GM18951 (cell line): ENCODE measurements around the gene IRS1.

ENCODE experiments used
- POLR2A ChIP-seq: IDR thresholded peaks from 4 replicates; pipeline ENCODE4 v1.6.1; 2011; ENCODE audit warnings: mild to moderate bottlenecking; ENCODE audit not compliant: insufficient read length, insufficient read depth; ENCODE audit errors: extremely low read depth
- in situ Hi-C: fragments of 300-500 bp; cut with MboI; formaldehyde crosslinking; loops from one replicate; pipeline ENCODE4 v1.12.0; 2022; ENCODE audit warnings: low sequenced_read_pairs, mixed read lengths, inconsistent platforms; ENCODE audit not compliant: unreplicated experiment

IRS1 gene

DNA sequence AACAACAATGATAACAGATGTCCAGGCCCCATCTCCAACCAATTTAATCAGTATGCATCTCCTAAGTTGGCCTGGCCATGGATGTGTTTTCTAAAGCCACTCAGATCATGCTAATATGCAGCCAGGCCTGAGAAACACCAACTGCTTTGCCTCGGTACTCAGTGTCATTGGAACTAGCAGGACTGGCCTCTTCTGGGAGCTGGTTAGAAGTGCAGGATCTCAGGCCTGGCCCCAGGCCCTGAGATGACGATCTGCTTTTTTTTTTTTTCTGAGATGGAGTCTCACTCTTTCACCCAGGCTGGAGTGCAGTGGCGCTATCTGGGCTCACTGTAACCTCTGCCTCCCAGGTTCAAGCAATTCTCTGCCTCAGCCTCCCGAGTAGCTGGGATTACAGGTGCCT is 69.1 kb downstream of the IRS1 start:
- in situ Hi-C loops: no loop called here

GRCh38 chr2:226728996-226729395 is 70.6 kb downstream of the IRS1 start:
- in situ Hi-C loops: no loop called here

More for the DNA sequence above, 69.1 kb downstream of the IRS1 start:
- TF ChIP-seq POLR2A: no peak

DNA sequence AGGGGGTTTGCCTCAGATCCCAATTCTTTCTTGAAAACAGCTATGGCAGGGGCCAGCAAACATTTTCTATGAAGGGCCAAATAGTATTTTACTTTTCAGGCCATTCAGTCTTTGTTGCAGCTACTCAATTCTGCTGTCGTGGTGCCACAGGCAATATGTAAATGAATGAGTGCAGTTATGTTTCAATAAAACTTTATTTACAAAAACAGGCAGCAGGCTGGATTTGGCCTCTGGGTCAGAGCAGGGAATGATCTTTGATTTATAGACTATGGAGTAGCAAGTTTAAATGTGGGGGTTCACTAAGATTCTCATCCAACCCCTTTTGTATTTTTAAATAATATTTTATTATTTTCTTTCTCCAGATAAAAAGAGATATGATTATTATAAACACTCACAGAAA is 72.4 kb downstream of the IRS1 start:
- TF ChIP-seq POLR2A: no peak
- in situ Hi-C loops: no loop called here

More at GRCh38 chr2:226728996-226729395, 70.6 kb downstream of the IRS1 start:
- no peak for TF ChIP-seq POLR2A

DNA sequence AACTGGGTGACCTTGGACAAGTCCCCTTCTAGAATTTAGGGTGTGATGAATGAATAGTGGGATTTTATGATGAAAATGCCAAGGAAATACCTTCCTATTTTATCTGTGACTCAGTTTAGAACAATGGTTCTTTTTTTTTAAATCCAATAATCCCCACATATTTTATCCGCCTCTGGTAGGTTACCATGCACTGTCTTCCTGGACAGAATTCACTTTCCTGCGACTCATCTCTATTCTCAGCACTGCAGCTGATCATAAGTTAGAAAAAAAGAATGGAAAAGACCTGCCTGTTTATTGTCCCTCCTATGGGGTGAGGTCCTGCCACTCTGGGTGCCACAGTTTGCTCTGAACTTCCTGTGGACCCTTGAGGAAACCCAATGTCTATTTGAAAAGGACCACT is 73.1 kb downstream of the IRS1 start:
- TF ChIP-seq POLR2A: no peak
- in situ Hi-C loops: no loop called here

GRCh38 chr2:226725126-226725860 is 74.3 kb downstream of the IRS1 start:
- in situ Hi-C loops: no loop called here
- TF ChIP-seq POLR2A: no peak

GRCh38 chr2:226721541-226721940 is 78.1 kb downstream of the IRS1 start:
- in situ Hi-C loops: no loop called here
- TF ChIP-seq POLR2A: no peak

DNA sequence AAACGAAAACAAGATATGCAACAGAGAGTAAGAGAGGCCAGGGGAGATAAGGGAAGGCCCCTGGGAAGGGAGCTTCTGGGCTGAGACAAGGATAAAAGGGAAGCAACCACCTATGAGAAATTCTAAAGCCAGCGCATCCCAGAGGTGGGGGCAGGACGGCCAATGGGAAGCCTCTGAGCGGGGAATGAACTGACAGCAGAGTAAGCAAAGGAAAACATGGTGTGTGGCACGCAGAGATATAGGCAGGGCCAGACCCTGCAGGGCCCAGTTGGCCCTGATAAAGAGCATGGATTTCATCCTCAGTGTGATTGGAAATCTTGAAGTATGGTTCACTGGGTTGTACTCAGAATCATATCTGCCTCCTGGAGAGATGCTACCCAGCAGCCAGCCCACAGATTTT is 78.7 kb downstream of the IRS1 start:
- in situ Hi-C loops: no loop called here
- no peak for TF ChIP-seq POLR2A

DNA sequence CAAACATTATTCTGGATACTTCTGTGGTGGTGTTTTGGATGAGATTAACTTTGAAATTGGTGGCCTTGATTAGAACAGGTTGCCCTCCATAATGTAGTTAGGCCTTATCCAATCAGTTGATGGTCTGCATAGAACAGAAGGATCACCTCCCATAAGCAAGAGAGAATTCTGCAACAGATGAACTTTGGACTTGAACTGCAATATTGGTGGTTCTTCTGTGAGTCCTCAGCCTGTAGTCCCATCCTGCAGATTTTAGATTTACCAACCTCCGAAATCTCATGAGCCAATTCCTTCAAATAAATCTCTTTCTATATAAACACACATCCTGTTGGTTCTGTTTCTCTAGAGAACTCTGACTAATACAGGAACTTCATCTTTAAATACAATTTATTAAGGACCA is 81.9 kb downstream of the IRS1 start:
- in situ Hi-C loops: no loop called here
- TF ChIP-seq POLR2A: no peak

GRCh38 chr2:226716126-226716525 is 83.5 kb downstream of the IRS1 start:
- no peak for TF ChIP-seq POLR2A
- in situ Hi-C loops: no loop called here

DNA sequence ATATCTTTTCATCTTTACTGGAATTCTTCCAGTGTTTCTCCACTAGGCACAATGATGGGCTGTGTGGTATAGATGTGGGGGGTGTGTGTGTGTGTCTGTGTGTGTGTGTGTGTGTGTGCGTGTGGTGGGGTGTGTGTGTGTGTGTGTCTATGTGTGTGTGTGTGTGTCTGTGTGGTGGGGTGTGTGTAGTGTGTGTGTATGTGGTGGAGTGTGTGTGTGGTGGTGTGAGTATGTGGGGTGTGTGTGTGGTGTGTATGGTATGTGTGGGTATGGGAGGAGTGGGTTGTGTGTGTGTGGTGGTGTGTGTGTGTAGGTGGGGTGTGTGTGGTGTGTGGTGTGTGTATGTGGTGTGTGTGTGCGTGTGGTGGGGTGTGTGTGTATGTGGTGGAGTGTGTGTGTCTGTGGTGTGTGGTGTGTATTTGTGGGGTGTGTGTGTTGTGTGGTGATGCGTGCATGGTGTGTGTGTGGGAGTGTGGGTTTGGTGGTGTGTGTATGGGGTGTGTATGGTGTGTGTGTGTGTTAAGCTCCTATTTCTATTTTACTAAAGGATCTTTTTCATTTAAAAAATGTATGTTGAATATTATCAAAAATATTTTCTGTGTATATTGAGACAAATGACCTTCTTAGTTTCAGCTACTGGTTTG is 84.2 kb downstream of the IRS1 start:
- in situ Hi-C loops: no loop called here
- TF ChIP-seq POLR2A: no peak

DNA sequence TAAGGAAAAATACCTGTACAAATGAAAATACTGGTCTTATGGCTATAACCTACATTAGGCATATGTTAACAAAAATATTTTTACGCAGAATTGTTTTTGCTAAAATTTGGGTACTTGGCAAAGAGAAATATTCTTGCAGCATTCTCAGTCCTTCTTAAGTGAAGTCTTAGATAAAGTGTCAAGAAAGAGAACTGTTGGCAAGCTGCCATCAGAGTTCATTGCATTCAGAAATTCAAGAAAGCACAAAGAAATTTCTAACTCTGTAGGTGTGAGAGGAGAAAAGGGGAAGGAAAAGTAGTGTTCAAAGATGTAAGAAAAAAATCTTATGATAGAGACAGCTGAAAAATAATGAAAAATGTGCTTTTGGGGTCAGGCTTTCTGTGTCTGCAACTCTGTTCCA is 86.7 kb downstream of the IRS1 start:
- no peak for TF ChIP-seq POLR2A
- in situ Hi-C loops: no loop called here

DNA sequence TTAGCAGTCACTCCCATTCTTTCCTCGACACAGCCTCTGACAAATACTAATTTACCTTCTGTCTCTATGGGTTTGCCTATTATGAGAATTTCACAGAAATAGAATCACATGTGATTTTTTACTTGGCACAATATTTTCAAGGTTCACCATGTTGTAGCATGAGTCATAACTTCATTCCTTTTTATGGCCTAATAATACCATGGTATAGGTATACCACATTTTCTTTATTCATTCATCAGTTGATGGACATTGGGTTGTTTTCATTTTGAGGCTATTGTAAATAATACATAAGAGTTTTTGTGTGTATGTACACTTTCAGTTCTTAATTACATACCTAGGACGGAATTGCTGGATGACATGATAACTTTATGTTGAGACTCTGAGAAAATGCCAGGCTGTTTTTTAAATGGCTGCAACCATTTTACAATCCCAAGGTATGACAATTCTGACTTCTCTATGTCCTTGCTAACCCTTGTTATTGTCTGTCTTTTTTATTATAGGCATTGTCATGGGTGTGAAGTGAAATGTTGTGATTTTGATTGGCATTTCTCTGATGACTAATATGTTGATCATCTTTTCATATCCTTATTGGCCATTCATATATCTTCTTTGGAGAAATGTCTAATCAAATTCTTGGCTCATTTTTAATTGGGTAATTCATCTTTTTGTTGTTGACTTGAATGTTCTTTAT is 87.9 kb downstream of the IRS1 start:
- in situ Hi-C loops: no loop called here
- no peak for TF ChIP-seq POLR2A

DNA sequence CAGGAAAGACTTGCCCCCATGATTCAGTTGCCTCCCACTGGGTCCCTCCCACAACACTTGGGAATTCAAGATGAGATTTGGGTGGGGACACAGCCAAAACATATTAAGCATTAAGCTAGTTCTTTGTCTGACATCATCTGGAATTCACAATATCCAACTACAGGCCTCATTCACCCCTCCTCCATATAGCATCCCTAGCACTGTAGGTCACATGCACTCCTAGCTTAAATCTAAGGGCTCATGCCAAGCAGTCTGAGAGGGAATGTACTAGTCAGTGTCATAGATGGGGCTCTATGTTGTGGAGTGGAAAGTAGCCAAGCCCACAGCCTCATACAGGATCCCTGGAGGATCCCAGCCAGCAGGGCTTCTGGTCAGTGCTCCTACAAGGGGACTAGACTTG is 92.1 kb downstream of the IRS1 start:
- no peak for TF ChIP-seq POLR2A
- in situ Hi-C loops: no loop called here

DNA sequence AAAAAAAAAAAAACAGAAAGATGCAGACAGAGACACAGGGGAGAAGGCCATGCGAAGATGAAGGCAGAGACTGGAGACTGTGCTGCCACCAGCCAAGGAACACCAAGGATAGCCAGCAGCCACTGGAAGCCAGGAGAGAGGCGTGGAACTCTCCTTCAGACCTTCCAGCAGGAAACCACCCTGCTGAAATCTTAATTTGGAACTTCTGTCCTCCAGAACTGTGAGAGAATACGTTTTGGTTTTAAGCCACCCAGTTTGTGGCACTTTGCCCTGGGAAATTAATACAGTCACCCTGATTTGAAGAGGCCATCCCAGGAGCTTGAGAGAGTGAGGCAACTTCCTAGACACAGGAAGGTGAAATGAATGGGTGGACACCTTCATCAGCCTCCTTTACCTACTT is 93.7 kb downstream of the IRS1 start:
- TF ChIP-seq POLR2A: no peak
- in situ Hi-C loops: no loop called here
